ENCODE results near the gene FCHSD2. TPM values are rescaled to one million over a fixed set of nuclear protein-coding genes. Genes with fewer than 3 reads are reported as not detected.

Gene FCHSD2
- total and polyA plus RNA-seq, 2 of the 13 experiments (the other 11 are each of a cell fraction or from before 2014, with no cell fraction given), result 20.5 to 24.8 TPM

DNA sequence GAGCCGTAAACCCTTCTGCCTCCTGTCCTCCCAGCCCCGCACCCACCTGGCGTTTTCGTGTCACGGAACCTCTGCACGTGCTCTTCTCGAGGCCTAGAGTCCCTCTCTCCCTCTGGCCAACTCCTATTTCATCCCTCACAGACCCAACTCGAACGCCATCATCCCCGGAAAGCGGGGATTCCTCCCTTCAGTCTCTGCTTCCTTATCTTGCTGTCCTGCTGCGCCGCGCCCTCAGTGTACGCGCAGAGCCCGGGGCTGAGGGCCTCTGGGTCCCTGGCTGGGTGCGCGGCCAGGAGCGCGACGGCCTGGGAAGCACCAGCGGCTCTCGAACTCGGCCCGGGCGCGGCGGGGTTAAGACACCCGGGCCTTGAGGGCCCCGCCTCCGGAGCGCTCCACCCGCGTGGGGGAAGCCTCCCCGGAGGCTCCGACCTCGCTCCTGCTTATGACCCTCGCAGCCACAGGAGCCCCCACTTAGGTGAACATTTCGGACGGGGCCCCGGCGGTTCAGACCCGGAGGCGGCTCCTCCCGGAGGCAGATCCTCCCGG lies 328.3 kb downstream of the FCHSD2 start (continued):
- TF ChIP-seq, protein P1, sequence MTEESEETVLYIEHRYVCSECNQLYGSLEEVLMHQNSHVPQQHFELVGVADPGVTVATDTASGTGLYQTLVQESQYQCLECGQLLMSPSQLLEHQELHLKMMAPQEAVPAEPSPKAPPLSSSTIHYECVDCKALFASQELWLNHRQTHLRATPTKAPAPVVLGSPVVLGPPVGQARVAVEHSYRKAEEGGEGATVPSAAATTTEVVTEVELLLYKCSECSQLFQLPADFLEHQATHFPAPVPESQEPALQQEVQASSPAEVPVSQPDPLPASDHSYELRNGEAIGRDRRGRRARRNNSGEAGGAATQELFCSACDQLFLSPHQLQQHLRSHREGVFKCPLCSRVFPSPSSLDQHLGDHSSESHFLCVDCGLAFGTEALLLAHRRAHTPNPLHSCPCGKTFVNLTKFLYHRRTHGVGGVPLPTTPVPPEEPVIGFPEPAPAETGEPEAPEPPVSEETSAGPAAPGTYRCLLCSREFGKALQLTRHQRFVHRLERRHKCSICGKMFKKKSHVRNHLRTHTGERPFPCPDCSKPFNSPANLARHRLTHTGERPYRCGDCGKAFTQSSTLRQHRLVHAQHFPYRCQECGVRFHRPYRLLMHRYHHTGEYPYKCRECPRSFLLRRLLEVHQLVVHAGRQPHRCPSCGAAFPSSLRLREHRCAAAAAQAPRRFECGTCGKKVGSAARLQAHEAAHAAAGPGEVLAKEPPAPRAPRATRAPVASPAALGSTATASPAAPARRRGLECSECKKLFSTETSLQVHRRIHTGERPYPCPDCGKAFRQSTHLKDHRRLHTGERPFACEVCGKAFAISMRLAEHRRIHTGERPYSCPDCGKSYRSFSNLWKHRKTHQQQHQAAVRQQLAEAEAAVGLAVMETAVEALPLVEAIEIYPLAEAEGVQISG (CRISPR knock-in tag; IDR thresholded peaks at IDR 0.05), result no peak; the same call in 1 of the 2 replicates
- TF ChIP-seq PCBP1 (IDR thresholded peaks at IDR 0.05; ENCODE audit: borderline replicate concordance, low read depth, low read length) (0 out of 2 replicates have a peak, but pooled peaks have one; percentile 38), JDP2 (CRISPR knock-in tag; IDR thresholded peaks at IDR 0.05; ENCODE audit: borderline replicate concordance) (no peak), ZNF317 (CRISPR knock-in tag; IDR thresholded peaks at IDR 0.05) (peak; percentile 10; the same call in 1 of the 2 replicates), ZNF30 (CRISPR knock-in tag; IDR thresholded peaks at IDR 0.05) (peak; percentile 74; the same call in 1 of the 2 replicates), ZBTB8A (CRISPR knock-in tag; IDR thresholded peaks at IDR 0.05; ENCODE audit: borderline replicate concordance, low read depth) (peak; percentile 22; the same call in 1 of the 2 replicates), HOXA5 (CRISPR knock-in tag; IDR thresholded peaks at IDR 0.05) (peak; percentile 51), DMAP1 (CRISPR knock-in tag; IDR thresholded peaks at IDR 0.05) (peak; percentile 72), ZNF234 (CRISPR knock-in tag; conservative IDR thresholded peaks at IDR 0.05) (peak; percentile 81; the same call in 1 of the 2 replicates), MED8 (CRISPR knock-in tag; IDR thresholded peaks at IDR 0.05; ENCODE audit: insufficient replicate concordance) (no peak), ZNF44 (CRISPR knock-in tag; IDR thresholded peaks at IDR 0.05) (no peak; the same call in 1 of the 2 replicates), TARDBP (CRISPR knock-in tag; IDR thresholded peaks at IDR 0.05) (peak; percentile 43; the same call in 1 of the 2 replicates), POLR2A (IDR thresholded peaks at IDR 0.05; ENCODE audit: insufficient read depth in 1 of 2, low read depth in 2 of 2, low read length in 2 of 2) (peak in 1 of 2 experiments; percentile 90; a peak in 3 of 4 replicates), FOSL2 (CRISPR knock-in tag; IDR thresholded peaks at IDR 0.05) (peak; percentile 16; the same call in 1 of the 2 replicates), TMF1 (CRISPR knock-in tag; IDR thresholded peaks at IDR 0.05; ENCODE audit: low read depth) (peak; percentile 76; the same call in 1 of the 2 replicates), BHLHE40 (IDR thresholded peaks at IDR 0.05; ENCODE audit: low read length) (peak; percentile 94), MIER3 (CRISPR knock-in tag; IDR thresholded peaks at IDR 0.05; ENCODE audit: borderline replicate concordance) (no peak), ZNF768 (CRISPR knock-in tag; IDR thresholded peaks at IDR 0.05) (peak; percentile 49; the same call in 1 of the 2 replicates), RBM39 (IDR thresholded peaks at IDR 0.05; ENCODE audit: low read depth, low read length, poor library complexity, severe bottlenecking) (peak; percentile 42), ZNF703 (CRISPR knock-in tag; IDR thresholded peaks at IDR 0.05; ENCODE audit: borderline replicate concordance) (no peak; the same call in 1 of the 2 replicates), ZNF124 (CRISPR knock-in tag; IDR thresholded peaks at IDR 0.05) (0 out of 2 replicates have a peak, but pooled peaks have one; percentile 26), ZSCAN12 (CRISPR knock-in tag; IDR thresholded peaks at IDR 0.05) (peak; percentile 77; the same call in 1 of the 2 replicates)
- TF ChIP-seq, protein P2, sequence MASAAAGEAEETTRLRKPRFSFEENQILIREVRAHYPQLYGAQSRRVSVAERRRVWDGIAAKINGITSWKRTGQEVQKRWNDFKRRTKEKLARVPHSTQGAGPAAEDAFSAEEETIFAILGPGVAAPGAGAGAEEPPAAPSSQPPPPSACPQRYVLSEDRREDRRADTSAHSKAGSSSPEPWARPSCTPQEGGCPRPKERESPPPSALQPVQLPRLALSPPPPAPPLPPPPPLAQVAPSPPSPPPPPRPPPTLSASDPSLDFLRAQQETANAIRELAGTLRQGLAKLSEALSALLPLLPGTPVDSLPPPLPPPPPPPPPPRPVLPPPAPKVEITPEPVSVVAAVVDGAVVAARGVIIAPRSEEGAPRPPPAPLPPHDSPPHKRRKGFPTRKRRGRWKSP (CRISPR knock-in tag; IDR thresholded peaks at IDR 0.05), result peak; percentile 59; the same call in 1 of the 2 replicates
- TF ChIP-seq, protein P3, sequence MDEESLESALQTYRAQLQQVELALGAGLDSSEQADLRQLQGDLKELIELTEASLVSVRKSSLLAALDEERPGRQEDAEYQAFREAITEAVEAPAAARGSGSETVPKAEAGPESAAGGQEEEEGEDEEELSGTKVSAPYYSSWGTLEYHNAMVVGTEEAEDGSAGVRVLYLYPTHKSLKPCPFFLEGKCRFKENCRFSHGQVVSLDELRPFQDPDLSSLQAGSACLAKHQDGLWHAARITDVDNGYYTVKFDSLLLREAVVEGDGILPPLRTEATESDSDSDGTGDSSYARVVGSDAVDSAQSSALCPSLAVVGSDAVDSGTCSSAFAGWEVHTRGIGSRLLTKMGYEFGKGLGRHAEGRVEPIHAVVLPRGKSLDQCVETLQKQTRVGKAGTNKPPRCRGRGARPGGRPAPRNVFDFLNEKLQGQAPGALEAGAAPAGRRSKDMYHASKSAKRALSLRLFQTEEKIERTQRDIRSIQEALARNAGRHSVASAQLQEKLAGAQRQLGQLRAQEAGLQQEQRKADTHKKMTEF (CRISPR knock-in tag; IDR thresholded peaks at IDR 0.05), result peak; percentile 82
- TF ChIP-seq, protein P4, sequence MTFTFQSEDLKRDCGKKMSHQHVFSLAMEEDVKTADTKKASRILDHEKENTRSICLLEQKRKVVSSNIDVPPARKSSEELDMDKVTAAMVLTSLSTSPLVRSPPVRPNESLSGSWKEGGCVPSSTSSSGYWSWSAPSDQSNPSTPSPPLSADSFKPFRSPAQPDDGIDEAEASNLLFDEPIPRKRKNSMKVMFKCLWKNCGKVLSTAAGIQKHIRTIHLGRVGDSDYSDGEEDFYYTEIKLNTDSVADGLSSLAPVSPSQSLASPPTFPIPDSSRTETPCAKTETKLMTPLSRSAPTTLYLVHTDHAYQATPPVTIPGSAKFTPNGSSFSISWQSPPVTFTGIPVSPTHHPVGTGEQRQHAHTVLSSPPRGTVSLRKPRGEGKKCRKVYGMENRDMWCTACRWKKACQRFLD (CRISPR knock-in tag; IDR thresholded peaks at IDR 0.05; ENCODE audit: borderline replicate concordance), result peak; percentile 69; the same call in 1 of the 2 replicates
